ENCODE measurements around the gene CSGALNACT2.

DNA sequence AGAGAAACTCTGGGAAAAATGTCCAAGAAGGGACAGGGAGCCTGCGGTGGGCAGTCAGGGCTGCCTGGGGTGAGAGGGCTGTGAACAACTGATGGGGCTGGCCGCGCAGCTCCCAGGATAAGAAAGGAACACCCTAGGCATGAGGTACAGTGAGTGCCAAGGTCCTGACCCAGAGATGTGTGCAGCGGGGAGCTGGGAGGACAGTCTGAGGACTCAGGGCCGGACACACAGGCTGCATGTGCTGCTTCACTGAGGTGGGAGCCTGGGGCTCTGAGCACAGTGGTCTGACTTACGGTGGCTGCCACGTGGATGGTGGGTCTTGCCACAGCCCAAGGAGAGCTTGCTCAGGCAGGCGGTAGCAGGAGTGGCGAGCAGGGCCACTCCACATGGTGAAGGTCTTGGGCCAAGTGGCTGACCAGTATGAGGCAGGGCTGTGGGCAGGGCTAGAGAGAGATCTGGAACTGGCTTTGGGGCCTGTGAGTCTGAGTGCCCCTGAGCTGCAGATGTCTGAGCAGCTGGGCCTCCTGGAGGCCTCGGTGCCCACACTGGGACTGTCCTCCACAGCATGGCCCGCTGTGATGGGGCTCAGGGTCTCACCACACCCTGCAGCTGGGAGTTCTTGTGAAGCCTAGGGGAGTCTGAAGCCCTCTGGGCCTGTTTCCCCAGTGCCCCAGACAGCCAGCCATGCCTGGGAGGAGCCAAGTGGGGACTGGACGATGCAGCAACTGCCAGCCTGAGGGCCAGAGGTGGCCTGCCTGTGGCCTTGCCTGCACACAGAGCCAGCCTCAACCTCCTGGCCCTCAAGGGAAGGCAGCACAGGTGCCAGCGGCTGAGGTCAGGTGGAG is 68.4 kb downstream of the CSGALNACT2 start:
- TF ChIP-seq, protein P1, sequence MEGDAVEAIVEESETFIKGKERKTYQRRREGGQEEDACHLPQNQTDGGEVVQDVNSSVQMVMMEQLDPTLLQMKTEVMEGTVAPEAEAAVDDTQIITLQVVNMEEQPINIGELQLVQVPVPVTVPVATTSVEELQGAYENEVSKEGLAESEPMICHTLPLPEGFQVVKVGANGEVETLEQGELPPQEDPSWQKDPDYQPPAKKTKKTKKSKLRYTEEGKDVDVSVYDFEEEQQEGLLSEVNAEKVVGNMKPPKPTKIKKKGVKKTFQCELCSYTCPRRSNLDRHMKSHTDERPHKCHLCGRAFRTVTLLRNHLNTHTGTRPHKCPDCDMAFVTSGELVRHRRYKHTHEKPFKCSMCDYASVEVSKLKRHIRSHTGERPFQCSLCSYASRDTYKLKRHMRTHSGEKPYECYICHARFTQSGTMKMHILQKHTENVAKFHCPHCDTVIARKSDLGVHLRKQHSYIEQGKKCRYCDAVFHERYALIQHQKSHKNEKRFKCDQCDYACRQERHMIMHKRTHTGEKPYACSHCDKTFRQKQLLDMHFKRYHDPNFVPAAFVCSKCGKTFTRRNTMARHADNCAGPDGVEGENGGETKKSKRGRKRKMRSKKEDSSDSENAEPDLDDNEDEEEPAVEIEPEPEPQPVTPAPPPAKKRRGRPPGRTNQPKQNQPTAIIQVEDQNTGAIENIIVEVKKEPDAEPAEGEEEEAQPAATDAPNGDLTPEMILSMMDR (IDR thresholded peaks at IDR 0.05; ENCODE audit: low read depth, low read length): no peak
- no peak for TF ChIP-seq EZH2phosphoT487 (IDR thresholded peaks at IDR 0.05; ENCODE audit: low read depth)

Measured in OCI-LY3 (cell line).